GM12878 (cell line): Measurements from ENCODE around the gene CDYL2.

Experiments used
- CBFB ChIP-seq: IDR thresholded peaks from 2 replicates; pipeline ENCODE4 v1.6.1; 2016; ENCODE audit warnings: antibody characterized with exemption, low read depth
- E2F8 ChIP-seq: fragments of 450-650 bp; IDR thresholded peaks from 2 replicates; pipeline ENCODE4 v1.6.1; 2018; ENCODE audit warnings: mild to moderate bottlenecking, low read depth, moderate library complexity; ENCODE audit not compliant: partially characterized antibody
- HCFC1 ChIP-seq: fragments of 150-350 bp; IDR thresholded peaks from 2 replicates; pipeline ENCODE4 v1.6.1; 2014; ENCODE audit warnings: low read length
- NR2C2 ChIP-seq: IDR thresholded peaks from 2 replicates; pipeline ENCODE4 v1.6.1; 2011; ENCODE audit warnings: borderline replicate concordance, low read depth; ENCODE audit not compliant: control insufficient read depth, insufficient read length
- SIN3A ChIP-seq: IDR thresholded peaks from 2 replicates; pipeline ENCODE4 v1.6.1; 2012; ENCODE audit warnings: low read depth, low read length, improper control_type of control experiment
- SREBF2 ChIP-seq: IDR thresholded peaks from 2 replicates; pipeline ENCODE4 v1.6.1; 2012; ENCODE audit warnings: mild to moderate bottlenecking, low read length
- TAF1 ChIP-seq: IDR thresholded peaks from 2 replicates; pipeline ENCODE4 v1.6.1; 2011; ENCODE audit warnings: mild to moderate bottlenecking, low read depth, low read length, borderline replicate concordance
- TF ChIP-seq, protein P1 (sequence below), 3 experiments: IDR thresholded peaks in 2 of 3; conservative IDR thresholded peaks in 1 of 3; 2 replicates each; pipeline ENCODE4 v1.5.1; 2011; ENCODE audit warnings: low read depth in 3 of 3, low read length in 3 of 3, mild to moderate bottlenecking in 3 of 3, control low read depth in 2 of 3, moderate library complexity in 2 of 3, inconsistent platforms in 1 of 3, mixed read lengths in 1 of 3; ENCODE audit not compliant: control insufficient read depth in 2 of 3, insufficient read depth in 1 of 3; ENCODE audit errors: extremely low read depth in 1 of 3
- TF ChIP-seq, protein P2 (sequence below): IDR thresholded peaks from 2 replicates; pipeline ENCODE4 v1.6.1; 2011; ENCODE audit warnings: borderline replicate concordance, low read depth, mild to moderate bottlenecking, moderate library complexity, mixed read lengths, low read length; ENCODE audit not compliant: insufficient read depth; ENCODE audit errors: extremely low read length
- TF ChIP-seq, protein P3 (sequence below): fragments of 450-650 bp; IDR thresholded peaks from 2 replicates; pipeline ENCODE4 v1.6.1; 2017; ENCODE audit warnings: mild to moderate bottlenecking, moderate library complexity

DNA sequence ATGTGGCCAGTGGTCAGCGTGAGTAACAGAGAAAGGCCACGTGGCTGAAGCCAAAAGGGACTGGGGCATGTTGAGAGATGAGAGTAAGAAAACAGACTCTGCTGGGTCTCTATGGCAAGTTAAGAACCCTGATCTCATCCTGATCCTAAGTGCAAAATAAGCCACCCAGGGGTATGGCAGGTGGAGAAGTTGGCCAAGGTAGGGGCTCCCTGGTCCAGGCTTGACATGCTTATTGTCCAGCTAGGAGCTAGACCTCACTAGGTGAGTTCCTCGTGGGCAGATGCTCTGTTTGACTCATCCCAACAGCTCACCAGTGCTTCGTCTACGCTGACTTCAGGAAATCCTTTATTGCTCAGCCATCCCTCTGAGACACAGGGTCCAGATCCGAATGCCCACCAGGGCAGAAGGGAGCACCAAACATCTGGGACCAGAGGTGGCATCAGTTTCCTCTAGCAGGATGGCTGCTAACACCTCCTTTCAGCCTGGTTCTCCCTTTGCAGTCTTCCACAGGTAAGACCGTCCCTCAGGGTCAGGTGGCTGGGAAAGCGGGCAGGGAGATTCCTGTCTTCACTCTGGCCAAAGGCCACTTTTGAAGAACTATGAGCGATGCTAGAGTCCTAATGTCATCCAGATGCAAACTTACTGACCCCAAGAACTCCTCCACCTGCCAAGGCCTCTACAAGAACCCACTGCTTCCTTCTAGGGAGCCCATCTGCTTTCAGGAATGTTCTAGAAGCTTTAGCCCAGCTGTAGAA, 99.5 kb downstream of the CDYL2 start:
- no peak for TF ChIP-seq SREBF2
- TF ChIP-seq E2F8: no peak
- TF ChIP-seq HCFC1: no peak
- TF ChIP-seq, protein P1, sequence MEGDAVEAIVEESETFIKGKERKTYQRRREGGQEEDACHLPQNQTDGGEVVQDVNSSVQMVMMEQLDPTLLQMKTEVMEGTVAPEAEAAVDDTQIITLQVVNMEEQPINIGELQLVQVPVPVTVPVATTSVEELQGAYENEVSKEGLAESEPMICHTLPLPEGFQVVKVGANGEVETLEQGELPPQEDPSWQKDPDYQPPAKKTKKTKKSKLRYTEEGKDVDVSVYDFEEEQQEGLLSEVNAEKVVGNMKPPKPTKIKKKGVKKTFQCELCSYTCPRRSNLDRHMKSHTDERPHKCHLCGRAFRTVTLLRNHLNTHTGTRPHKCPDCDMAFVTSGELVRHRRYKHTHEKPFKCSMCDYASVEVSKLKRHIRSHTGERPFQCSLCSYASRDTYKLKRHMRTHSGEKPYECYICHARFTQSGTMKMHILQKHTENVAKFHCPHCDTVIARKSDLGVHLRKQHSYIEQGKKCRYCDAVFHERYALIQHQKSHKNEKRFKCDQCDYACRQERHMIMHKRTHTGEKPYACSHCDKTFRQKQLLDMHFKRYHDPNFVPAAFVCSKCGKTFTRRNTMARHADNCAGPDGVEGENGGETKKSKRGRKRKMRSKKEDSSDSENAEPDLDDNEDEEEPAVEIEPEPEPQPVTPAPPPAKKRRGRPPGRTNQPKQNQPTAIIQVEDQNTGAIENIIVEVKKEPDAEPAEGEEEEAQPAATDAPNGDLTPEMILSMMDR (IDR thresholded peaks at IDR 0.05 in 2 of 3, conservative IDR thresholded peaks at IDR 0.05 in 1 of 3; ENCODE audit: control insufficient read depth in 2 of 3, extremely low read depth in 1 of 3, insufficient read depth in 1 of 3, low read depth in 3 of 3, low read length in 3 of 3): no peak
- no peak for TF ChIP-seq SIN3A
- TF ChIP-seq, protein P2, sequence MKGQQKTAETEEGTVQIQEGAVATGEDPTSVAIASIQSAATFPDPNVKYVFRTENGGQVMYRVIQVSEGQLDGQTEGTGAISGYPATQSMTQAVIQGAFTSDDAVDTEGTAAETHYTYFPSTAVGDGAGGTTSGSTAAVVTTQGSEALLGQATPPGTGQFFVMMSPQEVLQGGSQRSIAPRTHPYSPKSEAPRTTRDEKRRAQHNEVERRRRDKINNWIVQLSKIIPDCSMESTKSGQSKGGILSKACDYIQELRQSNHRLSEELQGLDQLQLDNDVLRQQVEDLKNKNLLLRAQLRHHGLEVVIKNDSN: no peak
- TF ChIP-seq, protein P3, sequence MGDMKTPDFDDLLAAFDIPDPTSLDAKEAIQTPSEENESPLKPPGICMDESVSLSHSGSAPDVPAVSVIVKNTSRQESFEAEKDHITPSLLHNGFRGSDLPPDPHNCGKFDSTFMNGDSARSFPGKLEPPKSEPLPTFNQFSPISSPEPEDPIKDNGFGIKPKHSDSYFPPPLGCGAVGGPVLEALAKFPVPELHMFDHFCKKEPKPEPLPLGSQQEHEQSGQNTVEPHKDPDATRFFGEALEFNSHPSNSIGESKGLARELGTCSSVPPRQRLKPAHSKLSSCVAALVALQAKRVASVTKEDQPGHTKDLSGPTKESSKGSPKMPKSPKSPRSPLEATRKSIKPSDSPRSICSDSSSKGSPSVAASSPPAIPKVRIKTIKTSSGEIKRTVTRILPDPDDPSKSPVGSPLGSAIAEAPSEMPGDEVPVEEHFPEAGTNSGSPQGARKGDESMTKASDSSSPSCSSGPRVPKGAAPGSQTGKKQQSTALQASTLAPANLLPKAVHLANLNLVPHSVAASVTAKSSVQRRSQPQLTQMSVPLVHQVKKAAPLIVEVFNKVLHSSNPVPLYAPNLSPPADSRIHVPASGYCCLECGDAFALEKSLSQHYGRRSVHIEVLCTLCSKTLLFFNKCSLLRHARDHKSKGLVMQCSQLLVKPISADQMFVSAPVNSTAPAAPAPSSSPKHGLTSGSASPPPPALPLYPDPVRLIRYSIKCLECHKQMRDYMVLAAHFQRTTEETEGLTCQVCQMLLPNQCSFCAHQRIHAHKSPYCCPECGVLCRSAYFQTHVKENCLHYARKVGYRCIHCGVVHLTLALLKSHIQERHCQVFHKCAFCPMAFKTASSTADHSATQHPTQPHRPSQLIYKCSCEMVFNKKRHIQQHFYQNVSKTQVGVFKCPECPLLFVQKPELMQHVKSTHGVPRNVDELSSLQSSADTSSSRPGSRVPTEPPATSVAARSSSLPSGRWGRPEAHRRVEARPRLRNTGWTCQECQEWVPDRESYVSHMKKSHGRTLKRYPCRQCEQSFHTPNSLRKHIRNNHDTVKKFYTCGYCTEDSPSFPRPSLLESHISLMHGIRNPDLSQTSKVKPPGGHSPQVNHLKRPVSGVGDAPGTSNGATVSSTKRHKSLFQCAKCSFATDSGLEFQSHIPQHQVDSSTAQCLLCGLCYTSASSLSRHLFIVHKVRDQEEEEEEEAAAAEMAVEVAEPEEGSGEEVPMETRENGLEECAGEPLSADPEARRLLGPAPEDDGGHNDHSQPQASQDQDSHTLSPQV: no peak
- no peak for TF ChIP-seq NR2C2
- TF ChIP-seq CBFB: no peak
- TF ChIP-seq TAF1: no peak
